Ovary (tissue), 3 donors: ENCODE results near the gene FOXI1.

Experiments
- CTCF ChIP-seq, 3 donors: fragments of 450-650 bp in 2 of 3; fragments of 200-600 bp in 1 of 3; IDR thresholded peaks; one replicate each; pipeline versions ENCODE4 v1.5.1 to v1.8.0; 2016 to 2022; ENCODE audit warnings: antibody characterized with exemption in 3 of 3, mild to moderate bottlenecking in 1 of 3
- POLR2A ChIP-seq: fragments of 450-650 bp; IDR thresholded peaks from one replicate; pipeline ENCODE4 v1.6.1; 2017; ENCODE audit warnings: antibody characterized with exemption, mild to moderate bottlenecking, moderate library complexity
- donor health status: DM: no; HTN: no; CAD: no.

GRCh38 chr5:170151097-170151831 is 45.6 kb downstream of the FOXI1 start:
- TF ChIP-seq CTCF (IDR thresholded peaks at IDR 0.05) (no peak), POLR2A (no peak)
